Measurements from ENCODE around the gene SULT2B1. TPM values are rescaled to one million over a fixed set of nuclear protein-coding genes. Genes with fewer than 3 reads are reported as not detected.
A peak's percentile ranks its signal among the peaks of the same experiment; 100 is the strongest.
"Not testable (repeated sequence)": the region's sequence is repeated elsewhere in the genome, so short reads cannot be mapped to it uniquely, and the experiment has no call there.

The SULT2B1 gene
- total RNA-seq, 2 donors from 2014 or later, result 0.87 to 0.89 TPM

GRCh38 chr19:48520134-48520533 lies 31.8 kb upstream of the SULT2B1 start:
- no peak for DNase-seq
- no peak for ATAC-seq
- intact Hi-C loops (cut with DNase I, micrococcal nuclease), result no loop called here

DNA sequence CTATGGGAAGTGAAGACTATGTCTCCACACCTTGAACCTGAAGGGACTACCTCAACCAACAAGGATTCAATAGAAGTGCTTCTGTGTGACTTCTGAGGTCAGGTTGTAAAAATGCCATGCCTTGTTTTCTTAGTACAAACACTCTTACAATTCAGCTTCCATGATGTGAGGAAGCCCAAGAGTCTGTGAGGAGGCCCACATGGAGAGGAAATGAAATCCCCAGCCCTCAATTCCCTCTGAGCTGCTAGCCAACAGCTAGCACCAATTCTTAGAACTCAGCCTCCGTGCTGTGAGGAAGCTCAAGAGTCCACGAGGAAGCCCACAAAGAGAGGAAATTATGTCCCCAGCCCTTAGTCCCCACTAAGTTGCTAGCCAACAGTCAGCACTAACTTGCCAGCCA lies 27.8 kb upstream of the SULT2B1 start:
- no peak for DNase-seq
- ATAC-seq, result no peak
- intact Hi-C loops (cut with DNase I, micrococcal nuclease), result no loop called here

GRCh38 chr19:48524732-48525131 lies 27.2 kb upstream of the SULT2B1 start:
- DNase-seq, result no peak
- ATAC-seq, result no peak
- intact Hi-C loops (cut with DNase I, micrococcal nuclease), result no loop called here

DNA sequence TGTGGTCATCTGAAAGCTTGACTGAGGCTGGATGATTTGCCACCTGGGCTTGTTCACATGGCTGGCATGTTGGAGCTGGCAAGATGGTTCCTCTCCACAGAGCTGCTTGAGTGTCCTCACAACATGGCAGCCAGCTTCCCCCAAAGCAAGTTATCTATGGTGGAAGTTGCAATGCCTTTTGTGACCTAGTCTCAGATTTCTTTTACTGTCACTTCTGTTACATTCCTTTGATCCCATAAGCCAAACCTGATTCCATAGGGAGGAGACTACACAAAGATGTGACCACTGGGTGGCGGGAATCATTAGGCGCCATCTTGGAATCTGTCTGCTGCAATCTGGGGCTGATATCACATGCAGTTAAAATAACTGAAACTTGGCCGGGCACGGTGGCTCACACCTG lies 22.8 kb upstream of the SULT2B1 start:
- DNase-seq (no peak), ATAC-seq (no peak)
- intact Hi-C loops (cut with DNase I, micrococcal nuclease), result no loop called here

- DNase-seq, result no peak
- ATAC-seq, result no peak
- intact Hi-C loops (cut with DNase I, micrococcal nuclease), result no loop called here
These were observed 21.8 kb upstream of the SULT2B1 start for GRCh38 chr19:48530066-48530720.

DNA sequence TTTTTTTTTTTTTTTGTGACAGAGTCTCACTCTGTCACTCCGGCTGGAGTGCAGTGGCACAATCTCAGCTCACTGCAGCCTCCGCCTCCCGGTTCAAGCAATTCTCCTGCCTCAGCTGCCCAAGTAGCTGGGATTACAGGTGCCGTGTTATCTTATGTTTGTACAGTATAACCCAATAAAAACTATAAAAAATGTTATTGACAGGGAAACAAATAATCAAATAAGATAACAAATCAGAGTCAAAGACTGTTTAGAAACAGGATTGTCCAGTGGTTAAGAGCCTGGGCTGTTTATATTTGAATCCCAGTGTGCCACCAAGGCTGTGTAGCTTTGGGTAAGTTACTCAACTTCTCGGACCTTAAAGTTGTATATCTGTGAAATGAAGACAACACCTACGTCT lies 21.2 kb upstream of the SULT2B1 start:
- intact Hi-C loops (cut with DNase I, micrococcal nuclease), result no loop called here
- ATAC-seq (peak; percentile 95), DNase-seq (no peak)

- DNase-seq, result no peak
- intact Hi-C loops (cut with DNase I, micrococcal nuclease), result no loop called here
- ATAC-seq, result no peak
These were observed 18.2 kb upstream of the SULT2B1 start for GRCh38 chr19:48533770-48534169.

GRCh38 chr19:48537541-48537940 lies 14.4 kb upstream of the SULT2B1 start:
- DNase-seq (no peak), ATAC-seq (no peak)
- intact Hi-C loops (cut with DNase I, micrococcal nuclease), result no loop called here

GRCh38 chr19:48538057-48538456 lies 13.9 kb upstream of the SULT2B1 start:
- ATAC-seq; intact Hi-C loops (cut with DNase I, micrococcal nuclease); DNase-seq: not testable (repeated sequence)

GRCh38 chr19:48539503-48540096 lies 12.4 kb upstream of the SULT2B1 start:
- DNase-seq (peak; percentile 53 to 77), ATAC-seq (peak; percentile 79)
- intact Hi-C loops (cut with DNase I, micrococcal nuclease), result no loop called here

GRCh38 chr19:48540110-48540509 lies 11.9 kb upstream of the SULT2B1 start:
- DNase-seq, result no peak
- intact Hi-C loops (cut with DNase I, micrococcal nuclease), result no loop called here
- peak; percentile 31 for ATAC-seq

DNA sequence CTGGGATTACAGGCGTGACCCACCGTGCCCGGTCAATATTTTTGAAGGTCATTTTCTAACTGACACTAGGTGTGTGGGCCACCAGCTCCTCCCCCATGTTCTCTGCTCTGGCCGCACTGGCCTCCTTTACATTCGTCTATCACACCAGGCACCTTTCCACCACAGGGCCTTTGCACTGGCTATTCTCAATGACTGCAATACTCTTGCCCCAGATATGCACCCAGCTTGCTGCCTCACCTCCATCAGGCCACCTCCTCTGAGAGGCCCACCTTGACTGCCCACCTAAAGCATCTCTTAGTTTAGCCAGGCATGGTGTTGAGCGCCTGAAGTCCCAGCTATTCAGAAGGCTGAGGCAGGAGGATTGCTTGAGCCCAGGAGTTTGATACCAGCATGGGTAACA lies 10.2 kb upstream of the SULT2B1 start:
- ATAC-seq, result no peak
- intact Hi-C loops (cut with DNase I, micrococcal nuclease), result no loop called here

GRCh38 chr19:48543121-48543710 lies 8.8 kb upstream of the SULT2B1 start:
- peak; percentile 82 for ATAC-seq
- peak in 1 of 2 donors; percentile 41 for DNase-seq
- intact Hi-C loops (cut with DNase I, micrococcal nuclease), result no loop called here

More for the DNA sequence above, 10.2 kb upstream of the SULT2B1 start:
- no peak for DNase-seq

- ATAC-seq (no peak), DNase-seq (no peak)
- intact Hi-C loops (cut with DNase I, micrococcal nuclease), result no loop called here
These were observed 6.9 kb upstream of the SULT2B1 start for GRCh38 chr19:48544856-48545750.

DNA sequence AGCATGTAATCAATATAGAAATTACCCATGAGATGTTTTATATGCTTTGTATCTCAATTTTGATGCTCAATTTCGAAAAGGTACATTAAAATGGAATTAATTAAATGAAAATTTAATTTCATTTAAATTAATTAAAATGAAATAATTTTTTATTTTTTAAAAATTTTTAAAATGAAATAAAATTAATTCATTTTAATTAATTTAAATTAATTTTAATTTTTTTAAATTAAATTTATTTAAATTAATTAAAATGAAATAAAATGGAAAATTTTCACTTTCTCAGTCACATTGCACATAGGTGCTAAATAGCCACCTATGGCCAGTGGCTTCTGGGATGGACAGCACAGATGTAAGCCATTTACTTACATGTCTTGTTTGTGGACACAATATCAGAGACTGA lies 4.2 kb upstream of the SULT2B1 start:
- no peak for ATAC-seq
- DNase-seq, result no peak
- intact Hi-C loops (cut with DNase I, micrococcal nuclease), result no loop called here

- intact Hi-C loops (cut with DNase I, micrococcal nuclease), result no loop called here
- DNase-seq, result no peak
- no peak for ATAC-seq
These were observed 3.6 kb upstream of the SULT2B1 start for GRCh38 chr19:48548253-48548911.

GRCh38 chr19:48549380-48549779 lies 2.6 kb upstream of the SULT2B1 start:
- DNase-seq, result no peak
- ATAC-seq, result no peak

GRCh38 chr19:48552406-48553322 lies 692 bp downstream of the SULT2B1 start:
- ATAC-seq (no peak), DNase-seq (no peak)
- intact Hi-C loops (cut with DNase I, micrococcal nuclease), result no loop called here

More at GRCh38 chr19:48549380-48549779, 2.6 kb upstream of the SULT2B1 start:
- intact Hi-C loops (cut with DNase I, micrococcal nuclease), result no loop called here
